ENCODE results near the gene PSG6.
"Not testable (repeated sequence)": the region's sequence is repeated elsewhere in the genome, so short reads cannot be mapped to it uniquely, and the experiment has no call there.

The PSG6 gene

DNA sequence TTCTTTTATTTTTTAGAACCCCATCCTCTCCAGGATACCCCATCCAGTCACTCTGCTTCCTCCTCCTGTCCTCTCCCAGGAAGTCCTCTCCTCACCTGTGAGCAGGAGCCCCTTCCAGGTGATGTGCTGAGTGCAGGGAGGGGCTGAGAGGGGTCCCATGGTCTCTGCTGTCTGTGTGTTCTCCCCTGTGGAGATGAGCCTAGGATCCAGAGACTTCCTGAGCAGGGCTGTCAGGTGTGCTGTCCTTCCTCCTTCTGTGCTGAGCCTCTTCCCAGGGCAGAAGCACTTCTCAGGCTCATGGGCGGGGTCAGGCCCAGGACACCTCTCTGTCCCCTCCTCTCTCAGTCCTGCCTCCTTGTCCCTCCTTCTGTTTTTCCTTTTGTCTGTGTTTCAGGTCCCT, at the start of gene PSG6:
PSG6 (minus strand) TSS at position 261 of the 400 bp plus-strand sequence; CDS start at position 159, 102 bp downstream.
- not testable (repeated sequence) for DNase-seq

DNA sequence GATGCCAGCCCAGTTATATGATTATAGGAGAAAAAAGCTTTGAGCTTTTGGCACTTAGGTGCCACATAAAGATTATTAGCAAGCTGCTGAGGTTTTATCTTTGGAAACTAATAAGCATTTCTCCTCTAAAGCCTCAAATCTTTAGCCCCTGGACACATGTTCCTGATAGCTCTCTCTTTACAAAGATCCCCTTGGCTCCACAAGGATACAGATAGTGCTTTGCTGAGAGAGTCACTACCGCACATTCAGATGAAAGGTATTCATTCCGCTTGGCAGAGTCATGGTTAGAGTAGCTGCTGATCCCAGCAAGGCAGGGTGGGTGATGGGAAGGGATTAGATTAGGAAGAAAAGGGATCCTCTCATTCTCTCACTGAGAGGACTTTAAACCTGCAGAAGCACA, 47.5 kb upstream of the PSG6 start:
- DNase-seq = no peak

DNA sequence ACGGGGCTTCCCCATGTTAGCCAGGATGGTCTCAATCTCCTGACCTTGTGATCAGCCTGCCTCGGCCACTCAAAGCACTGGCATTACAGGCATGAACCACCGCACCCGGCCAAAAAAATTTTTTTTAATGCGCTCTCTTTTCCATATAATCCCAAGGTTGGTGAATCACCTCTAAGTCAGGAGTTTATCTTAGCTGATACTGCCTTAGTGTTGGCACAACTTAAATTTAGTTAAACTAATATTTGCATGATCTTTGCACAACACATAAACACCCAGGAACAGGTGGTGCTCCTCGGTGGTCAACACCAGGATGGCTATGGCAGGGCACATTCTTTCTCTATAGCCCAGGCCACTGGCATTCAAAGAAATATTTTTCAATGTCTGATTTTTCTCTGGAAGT, 43.4 kb upstream of the PSG6 start:
- no peak for DNase-seq

DNA sequence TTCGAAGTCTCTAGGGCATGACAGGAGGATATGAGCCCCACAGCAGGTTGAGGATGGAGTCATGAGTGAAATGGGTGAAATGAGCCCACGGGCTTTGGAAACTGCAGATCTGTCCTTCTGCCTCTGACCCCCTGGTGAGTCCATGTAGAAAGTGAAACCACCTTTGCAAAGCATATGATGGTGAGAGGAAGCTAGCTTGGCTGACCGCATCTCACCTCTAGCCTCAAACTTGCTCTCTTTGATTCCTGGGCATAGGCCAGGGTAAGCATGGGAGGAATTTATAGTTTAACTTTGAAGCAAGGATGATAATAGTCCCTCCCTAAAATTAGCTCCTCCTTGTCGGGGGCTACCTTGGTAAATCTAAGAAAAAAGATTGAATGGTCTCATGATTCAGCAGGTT, 34.4 kb upstream of the PSG6 start:
- DNase-seq = not testable (repeated sequence)

DNA sequence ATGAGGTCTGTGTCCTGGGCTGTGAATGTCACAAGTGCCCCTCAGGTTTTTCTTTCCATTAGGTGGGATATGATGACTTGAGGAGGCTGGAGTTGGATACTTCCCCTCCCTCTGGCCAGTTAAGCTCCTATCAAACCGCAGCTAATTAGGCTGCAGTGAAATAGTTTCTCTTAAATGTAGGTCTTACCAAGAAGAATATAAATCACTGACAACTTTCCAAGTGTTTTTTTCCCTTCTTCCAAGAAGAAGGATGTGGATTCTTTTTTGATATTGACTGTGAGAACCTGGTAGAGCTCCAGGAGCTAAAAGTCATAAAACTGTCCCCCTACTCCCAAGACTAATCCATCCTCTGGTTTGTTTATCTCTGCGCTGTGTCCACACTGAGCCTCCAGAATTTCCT, 33.8 kb upstream of the PSG6 start:
- not testable (repeated sequence) for DNase-seq

DNA sequence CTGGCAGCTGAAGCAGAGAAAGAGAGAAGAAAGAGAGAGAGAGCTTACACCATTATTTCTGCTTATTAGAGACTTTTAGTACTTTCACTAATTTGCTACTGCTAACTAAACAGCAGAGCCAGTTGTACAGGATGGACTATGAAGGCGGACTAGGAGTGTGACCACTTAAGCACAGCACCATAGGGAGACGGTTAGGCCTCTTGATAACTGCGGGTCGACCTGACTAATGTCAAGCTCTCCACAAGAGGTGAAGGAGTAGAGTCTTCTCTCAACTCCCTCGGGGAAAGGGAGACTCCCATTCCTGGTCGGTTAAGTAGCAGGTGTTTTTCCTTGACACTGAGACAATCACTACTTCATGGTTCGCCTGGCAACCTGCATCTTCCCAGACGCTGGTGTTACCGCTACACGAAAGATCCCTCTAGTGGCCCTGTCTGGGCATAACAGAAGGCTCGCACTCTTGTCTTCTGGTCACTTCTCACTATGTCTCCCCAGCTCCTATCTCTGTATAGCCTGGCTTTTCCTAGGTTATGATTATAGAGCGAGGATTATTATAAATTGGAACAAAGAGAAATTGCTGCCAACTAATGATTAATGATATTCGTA, 24.6 kb upstream of the PSG6 start:
- DNase-seq = no peak

DNA sequence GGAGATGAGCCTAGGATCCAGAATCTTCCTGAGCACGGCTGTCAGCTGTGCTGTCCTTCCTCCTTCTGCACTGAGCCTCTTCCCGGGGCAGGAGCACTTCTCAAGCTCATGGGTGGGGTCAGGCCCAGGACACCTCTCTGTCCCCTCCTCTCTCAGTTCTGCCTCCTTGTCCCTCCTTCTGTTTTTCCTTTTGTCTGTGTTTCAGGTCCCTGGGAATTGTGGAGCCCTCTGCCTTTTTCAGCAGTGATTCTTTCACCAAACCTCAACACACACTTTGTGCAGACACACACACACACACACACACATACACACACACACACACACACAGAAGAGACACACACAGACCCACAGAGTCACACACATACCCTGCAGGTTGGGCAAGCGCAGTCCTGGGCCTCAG, 19.4 kb upstream of the PSG6 start, which contains the start of gene PSG7:
PSG7 (minus strand) TSS at position 101 of the 400 bp plus-strand sequence. CDS start 131 bp downstream, outside the sequence.
- not testable (repeated sequence) for DNase-seq

DNA sequence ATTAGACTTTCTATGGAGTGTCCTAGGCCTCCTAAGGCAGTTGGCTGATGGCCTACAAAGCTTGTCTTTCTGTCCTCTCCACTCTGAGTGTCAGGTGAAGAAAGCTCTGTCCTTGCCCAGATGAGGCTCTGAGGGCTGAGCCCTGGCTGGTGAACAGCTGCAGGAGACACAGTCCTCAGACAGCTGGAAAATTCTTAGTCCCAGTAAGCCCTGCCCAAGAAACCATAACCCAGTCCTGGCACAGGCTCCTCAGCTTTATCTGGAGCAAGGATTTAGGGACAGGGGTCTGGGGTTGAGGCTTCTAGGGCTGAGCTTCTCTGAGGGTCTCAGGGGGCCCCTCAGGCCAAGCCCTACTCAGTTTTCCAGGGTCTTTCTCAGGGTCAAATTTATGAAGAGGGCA, 17.0 kb upstream of the PSG6 start:
- not testable (repeated sequence) for DNase-seq

DNA sequence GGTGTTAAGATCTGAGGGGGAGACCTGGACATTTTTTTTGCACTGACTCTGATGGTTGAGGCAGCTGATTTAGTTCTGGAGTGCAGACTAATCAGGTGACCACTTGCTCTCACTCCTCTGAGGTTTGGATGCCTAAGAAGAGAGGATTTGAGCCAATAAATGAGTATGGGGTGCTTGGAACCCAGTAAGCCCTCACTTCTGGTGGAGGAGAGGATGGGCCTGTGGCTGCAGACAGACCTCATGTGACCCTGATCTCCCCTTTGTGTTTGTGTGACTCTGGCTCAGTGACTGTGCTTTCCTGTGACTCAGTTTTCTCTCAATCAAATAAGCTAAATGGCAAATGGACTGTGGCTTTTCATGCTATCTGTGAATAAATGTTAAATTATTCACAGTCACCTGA, 16.5 kb upstream of the PSG6 start:
- DNase-seq = not testable (repeated sequence)

DNA sequence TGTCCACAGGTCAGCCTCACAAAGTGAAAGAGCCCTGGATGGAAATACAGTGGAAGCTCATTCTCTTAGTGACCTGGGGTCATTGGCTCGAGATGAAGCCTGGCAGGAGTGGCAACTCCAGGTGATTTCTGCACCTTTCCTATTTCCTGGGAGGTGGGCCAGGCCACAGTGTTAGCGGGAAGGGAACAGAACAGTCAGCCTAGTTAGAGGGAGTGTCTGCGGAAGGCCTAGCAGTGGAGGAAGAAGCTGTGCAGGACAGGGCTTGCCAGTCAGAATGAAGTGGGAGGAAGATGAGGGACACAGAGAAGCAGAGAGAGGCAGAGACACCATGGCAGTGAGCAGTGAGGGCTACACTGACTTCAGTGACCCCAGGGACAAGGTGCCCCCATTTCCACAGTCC, 15.7 kb upstream of the PSG6 start:
- DNase-seq = not testable (repeated sequence)

DNA sequence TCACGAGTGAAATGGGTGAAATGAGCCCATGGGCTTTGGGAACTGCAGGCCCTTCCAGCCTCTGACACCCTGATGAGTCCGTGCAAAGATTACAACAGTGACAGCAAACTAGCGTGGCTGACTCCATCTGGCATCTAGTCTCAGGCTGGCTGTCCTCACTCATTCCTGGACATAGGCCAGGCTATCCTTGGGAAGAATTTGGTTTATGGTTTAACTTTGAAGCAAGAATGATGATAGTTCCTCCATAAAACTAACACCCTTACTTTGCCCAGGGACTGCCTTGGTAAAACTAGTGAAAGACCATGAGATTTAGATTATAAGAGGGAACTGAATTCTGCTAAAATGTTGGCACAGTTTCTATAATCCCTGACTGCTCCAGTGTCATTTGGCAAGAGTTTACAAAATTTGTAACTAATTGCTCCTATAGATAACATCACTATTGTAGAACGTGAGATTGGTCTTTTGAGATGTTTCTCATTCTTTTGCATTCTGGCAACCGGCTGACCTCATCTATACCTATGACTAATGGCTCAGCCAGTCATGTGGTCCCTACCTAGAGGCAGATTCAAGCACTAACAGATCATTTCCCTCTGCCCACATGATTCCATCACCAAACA, 14.9 kb upstream of the PSG6 start:
- not testable (repeated sequence) for DNase-seq

DNA sequence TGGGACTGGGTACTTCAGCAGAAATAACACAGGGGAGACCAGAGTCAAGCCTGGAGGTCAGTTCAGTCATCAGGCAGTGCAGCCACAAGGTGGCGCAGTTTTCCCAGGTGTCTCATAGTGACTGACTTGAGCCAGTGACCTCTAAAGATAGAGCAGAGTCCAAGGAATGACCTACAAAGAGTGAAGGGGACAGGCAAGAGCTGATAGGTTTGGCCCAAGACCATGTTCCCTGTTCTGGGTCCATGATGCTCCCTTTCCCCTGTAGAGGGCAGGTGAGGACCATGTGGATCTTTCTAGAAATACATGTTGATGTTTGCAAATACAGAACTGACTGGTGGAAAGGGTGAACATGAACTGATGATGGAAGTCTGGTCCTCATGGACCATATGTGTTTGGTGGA, 12.5 kb upstream of the PSG6 start:
- peak in 1 of 2 experiments; percentile 17 for DNase-seq

DNA sequence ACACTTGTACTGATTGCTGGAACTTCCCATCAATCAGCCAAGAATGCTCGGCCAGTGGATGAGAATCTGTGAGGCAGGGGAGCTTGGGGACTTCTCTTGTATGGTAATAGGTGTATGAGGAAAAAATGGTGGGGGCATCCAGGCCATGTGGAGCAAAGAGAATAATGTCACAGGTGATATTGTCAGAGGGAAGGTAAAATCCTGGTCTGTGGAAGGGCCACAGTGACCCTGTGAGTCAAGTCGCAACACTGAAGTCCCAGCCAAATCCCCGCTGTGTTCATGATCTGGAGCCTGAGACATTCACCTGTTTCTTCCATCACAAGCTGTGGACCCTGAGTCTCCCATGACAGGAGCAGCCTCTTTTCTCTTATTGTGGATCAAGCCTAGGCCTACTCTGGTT, 11.2 kb upstream of the PSG6 start:
- no peak for DNase-seq

DNA sequence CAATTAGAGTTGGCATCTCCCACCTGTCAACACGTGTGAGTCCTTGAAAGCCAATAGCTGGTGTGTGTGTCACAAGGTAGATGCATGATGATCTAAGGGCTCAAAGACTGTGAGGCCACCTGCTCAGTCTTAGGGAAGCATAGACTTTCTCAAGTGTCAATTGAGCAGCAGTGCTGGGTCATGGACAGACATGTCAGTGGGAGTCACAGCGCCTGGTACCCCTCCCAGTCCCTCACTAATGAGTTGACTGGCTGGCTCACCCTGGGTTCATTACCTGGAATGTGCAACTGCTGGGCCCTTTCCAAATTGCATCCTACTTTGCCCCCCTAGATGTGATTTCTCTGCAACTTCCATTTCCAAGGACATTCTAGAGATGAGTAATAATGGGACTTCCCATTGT, 9.1 kb upstream of the PSG6 start:
- DNase-seq = no peak

DNA sequence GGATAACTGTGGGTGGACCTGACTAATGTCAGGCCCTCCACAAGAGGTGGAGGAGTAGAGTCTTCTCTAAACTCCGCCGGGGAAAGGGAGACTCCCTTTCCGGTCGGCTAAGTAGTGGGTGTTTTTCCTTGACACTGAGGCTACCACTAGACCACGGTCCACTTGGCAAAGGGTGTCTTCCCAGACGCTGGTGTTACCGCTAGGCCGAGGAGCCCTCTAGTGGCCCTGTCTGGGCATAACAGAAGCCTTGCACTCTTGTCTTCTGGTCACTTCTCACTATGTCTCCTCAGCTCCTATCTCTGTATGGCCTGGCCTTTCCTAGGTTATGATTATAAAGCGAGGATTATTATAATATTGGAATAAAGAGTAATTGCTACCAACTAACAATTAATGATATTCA, 5.4 kb upstream of the PSG6 start:
- DNase-seq = peak in 1 of 2 experiments; percentile 6

DNA sequence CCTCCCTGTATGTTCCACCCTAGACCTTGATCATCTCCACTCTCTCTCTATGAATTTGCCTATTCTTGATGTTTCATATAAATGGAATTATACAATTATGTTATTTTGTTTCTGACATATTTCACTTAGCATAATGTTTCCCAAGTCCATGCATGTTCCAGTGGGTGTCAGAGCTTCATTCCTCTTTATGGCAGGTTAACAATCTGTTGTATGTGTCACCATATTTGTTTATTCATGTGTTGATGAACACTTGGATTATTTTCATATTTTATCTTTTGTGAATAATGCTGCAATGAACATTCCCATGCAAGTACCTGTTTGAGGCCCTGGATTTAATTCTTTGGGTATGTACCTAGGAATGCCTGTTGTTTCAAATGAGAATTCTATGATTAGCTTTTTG, 3.3 kb upstream of the PSG6 start:
- not testable (repeated sequence) for DNase-seq

DNA sequence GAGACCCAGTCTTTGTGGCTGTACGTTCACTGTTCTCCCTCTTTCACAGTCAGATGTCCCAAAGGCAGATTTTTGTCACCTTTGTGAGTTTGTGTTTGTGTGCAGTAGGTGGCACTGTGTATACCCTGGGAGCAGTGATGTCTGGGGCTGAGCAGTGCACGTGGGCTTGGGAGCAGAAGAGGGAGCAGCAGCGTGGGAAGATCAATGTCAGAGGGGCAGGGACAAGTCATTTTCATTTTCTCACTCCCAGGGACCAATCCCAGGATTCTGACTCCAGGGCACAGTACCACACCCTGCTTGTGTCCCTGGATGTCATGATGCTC, 2.0 kb upstream of the PSG6 start:
- no peak for DNase-seq

DNA sequence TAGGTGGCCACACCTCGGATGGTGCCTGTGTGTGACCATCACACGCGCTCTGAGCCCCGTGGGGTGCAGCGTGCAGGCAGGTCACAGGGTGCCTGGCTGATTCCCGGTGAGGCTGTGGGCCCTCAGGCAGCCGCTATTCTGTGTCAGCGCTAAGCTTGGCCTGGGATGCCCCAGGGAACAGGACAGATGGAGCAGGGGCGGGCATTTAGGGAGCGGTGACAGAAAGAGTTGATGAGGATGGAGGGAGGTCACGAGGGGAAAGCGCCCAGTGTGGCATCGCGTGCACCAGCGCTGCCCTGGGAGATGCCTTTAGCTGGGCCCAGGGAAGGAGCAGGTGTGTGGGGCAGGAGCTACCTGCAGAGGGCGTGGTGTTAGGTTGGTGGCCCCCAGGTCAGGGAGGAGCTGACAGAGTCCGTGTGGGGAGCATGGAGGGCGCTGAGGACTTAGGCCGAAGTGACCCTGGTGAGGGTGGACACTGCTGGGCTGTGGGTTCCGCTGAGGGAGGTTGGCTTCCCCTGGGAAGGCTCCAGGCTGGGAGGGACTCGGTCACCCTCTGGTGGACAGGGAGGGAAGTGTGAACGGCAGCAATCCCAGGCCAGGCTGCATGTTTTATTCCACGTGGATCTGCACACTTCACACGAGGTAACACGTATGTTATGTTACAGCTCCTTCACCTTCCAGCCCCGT, 1.5 kb upstream of the PSG6 start:
- DNase-seq = not testable (repeated sequence)

DNA sequence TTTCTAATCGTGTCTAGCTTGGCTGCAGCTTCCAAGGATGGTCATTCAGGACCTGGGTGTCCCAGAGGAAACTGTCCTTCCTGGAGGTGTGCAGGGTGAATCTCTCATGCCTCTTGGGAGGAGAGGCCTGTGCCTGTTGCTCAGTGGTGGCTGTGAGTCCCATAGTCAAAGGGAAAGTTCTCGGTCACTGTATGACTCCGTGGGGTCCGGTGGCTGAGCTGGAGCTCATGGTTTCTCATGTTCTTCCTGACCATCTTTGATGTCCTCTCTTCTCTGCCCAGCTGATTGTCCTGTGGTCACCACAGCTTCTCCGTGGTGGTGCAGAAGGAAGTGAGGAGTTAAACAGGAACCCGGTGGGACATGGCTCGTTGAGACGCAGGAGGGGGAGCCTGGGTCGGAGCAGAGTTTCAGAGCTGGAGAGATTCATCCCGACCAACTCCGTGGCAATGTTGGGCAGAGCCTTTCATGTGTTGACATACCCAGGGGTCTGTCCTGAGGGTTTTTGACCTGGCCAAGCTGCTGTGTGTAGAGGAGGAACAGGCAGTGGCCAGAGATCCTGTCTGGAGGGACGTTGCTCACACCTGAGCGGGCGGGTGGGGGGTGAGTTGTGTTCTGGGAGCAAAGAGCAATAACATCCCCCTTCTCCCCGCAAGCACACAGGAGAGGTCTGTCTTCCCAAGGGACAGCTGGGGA, 829 bp upstream of the PSG6 start:
- DNase-seq = not testable (repeated sequence)

DNA sequence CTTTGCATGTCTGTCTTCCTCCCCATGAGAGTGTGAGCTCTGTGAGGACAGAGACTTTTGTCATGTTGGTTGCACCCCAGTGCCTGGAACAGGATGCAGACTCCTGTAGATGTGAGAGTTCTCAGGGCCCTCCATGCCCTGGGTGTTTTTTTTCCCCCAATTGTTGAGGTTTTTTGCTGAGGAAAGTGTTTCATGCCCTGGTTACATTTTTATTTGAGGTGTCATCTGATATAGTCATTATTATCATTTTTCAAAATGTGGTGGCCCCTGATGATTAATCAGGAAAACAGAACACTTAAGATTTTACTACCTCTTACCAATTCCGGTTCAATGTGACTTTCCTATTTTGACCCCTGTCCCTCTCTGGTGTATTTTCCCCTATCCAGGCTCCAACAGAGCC, 763 bp downstream of the PSG6 start:
- not testable (repeated sequence) for DNase-seq

DNA sequence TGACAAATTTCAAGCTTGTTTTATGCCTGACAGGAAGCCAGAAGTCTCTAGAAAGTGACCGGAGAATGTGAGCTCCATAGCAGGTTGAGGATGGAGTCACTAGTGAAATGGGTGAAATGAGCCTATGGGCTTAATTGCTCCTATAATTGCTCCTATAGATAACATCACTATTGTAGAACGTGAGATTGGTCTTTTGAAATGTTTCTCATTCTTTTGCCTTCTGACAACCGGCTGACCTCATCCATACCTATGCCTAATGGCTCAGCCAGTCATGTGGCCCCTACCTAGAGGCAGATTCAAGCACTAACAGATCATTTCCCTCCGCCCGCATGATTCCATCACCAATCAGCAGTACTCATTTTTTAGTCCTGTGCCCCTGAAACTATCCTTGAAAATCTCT, 4.2 kb downstream of the PSG6 start:
- DNase-seq = not testable (repeated sequence)

DNA sequence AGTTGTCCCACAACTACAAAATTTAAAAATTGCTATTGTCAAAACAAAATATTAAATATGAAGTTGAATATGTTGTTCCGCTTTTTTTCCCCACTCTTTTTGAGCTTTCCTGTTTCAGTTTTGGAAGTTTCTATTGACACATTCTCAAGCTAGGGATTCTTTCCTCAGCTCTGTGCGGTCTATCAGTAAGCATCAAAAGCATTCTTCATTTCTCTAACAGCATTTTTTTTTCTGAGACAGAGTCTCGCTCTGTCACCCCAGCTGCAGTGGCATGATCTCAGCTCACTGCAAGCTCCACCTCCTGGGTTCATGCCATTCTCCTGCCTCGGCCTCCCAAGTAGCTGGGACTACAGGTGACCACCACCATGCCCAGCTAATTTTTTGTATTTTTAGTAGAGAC, 4.8 kb downstream of the PSG6 start:
- DNase-seq = not testable (repeated sequence)

DNA sequence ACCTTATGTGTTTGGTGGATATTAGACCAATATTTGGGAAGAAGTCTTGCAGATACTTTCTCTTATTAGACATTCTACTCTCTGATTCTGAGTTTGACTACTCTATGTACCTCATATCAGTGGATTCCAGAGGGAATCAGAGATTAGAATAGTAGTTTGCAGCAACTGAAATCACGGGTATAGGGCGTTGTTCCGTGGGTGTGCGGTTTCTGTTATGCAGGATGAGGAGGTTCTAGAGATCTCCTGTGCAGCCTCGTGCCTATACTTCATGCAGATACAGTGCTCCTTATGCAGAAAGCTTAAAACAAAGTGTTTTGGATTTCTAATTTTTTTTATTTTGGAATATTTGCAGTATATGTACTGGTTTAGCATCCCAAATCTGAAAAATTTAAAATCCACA, 6.0 kb downstream of the PSG6 start:
- DNase-seq = not testable (repeated sequence)

DNA sequence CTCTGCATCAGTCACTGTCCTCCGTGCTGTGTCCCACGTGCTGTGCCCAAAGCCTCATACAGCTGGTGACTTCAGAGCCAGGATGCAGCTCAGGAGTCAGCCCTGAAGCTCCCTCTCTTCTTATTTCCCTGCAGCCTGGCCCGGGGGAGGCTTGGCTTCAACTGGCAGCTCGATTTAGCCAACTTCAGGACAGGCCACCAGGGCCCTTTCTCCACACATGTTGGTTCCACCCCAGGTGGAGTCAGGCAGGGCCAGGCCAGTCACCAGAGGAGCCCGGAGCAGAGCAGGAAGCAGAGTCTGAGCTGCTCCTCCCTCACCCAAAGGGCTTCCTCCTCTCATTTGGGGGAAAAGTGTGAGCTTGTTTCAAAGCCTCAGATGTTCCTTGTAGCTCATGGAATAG, 11.5 kb downstream of the PSG6 start:
- not testable (repeated sequence) for DNase-seq

Data from stimulated activated CD4-positive, alpha-beta T cell treated with anti-CD3 and anti-CD28 coated beads, Interleukin-4, amount 100 ng/mL, for 4 hours (primary cell).